Skin epidermis (tissue), 12 donors: ENCODE results near the gene TRIM23.
A peak's percentile ranks its signal among the peaks of the same experiment; 100 is the strongest.
"Not testable (repeated sequence)": the region's sequence is repeated elsewhere in the genome, so short reads cannot be mapped to it uniquely, and the experiment has no call there.

Experiments
- H3K27ac ChIP-seq, 21 experiments: fragments of 200-600 bp; sonication (generic) in 11 of 21; one replicate each; pipeline ENCODE4 v1.5.0; 2020; ENCODE audit warnings: mild to moderate bottlenecking in 3 of 21, inconsistent platforms in 2 of 21, moderate library complexity in 2 of 21
- H3K4me3 ChIP-seq, 7 experiments: fragments of 200-600 bp; sonication (generic) in 2 of 7; one replicate each; pipeline ENCODE4 v1.5.0; 2020; ENCODE audit warnings: inconsistent platforms in 2 of 7, mild to moderate bottlenecking in 2 of 7, moderate library complexity in 1 of 7

Gene TRIM23

DNA sequence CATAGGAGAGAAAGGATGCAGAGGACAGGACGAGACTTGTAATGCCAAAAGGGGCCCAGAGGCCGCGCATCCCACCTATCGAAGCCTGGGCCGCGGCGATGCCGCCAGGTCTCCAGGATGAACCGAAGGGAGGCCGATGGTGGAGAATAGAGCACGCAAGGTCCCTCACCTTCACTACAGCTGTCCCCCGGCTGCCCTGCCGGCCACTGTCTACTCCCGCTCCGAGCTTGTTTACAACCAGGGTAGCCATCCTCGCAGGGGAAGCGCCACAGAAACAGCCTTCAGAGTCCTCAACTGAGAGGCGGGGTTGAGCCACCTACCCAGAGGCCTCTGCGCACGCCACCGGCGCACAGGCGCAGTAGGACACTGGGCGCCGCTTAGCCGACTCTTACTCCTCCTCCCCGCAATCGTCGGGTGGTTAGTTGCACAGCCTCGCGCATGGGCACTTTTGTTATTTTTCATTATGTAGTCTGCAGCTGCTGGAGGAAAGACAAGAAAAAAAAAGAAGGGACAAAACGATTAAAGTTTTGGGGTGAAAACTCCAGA is at the start of gene TRIM23:
TRIM23 (minus strand) TSS at position 309 of the 546 bp plus-strand sequence; CDS start at position 250, 59 bp downstream.
- Histone ChIP-seq H3K27ac (peak within 1 kb of the TSS; percentile 67 to 91 (median 83)), H3K4me3 (peak within 1 kb of the TSS; percentile 71 to 93 (median 77))

DNA sequence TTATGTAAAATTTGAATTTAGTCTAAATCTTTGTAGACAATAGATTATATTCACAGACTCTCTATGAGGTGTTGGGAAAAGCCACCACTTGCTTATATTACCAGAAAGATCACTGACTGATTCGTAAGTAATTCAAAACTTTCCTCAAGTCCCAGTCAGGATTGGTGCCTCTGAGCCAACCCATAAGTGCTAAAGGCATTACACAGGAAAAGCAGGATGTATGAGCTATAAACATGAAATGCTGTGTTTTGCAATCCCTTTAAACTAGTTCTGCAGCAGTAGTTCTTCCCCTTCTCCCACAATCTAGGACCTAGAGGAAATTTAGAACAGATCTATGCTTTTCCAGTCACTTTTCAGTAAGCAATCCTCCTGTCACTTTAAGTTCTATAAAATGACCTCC is 48.7 kb upstream of the TRIM23 start:
- Histone ChIP-seq H3K4me3 (no peak overlapping the region), H3K27ac (peak overlapping the region in 1 of 21 experiments; percentile 9)

DNA sequence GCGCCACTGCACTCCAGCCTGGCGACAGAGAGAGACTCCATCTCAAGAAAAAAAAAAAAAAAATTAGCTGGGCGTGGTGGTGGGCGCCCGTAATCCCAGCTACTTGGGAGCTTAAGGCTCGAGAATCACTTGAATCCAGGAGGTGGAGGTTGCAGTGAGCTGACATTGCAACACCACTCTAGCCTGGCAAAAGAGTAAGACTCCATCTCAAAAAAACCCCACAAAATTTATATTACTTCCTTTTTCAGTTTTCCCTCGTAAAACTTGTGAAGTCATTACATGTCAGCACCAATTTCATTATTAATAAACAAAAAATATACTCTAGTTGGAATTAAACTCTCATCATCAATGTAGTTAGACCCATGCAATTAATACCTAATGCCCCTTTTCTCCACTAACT is 44.6 kb upstream of the TRIM23 start:
- H3K27ac ChIP-seq: no peak overlapping the region
- no peak overlapping the region for H3K4me3 ChIP-seq

DNA sequence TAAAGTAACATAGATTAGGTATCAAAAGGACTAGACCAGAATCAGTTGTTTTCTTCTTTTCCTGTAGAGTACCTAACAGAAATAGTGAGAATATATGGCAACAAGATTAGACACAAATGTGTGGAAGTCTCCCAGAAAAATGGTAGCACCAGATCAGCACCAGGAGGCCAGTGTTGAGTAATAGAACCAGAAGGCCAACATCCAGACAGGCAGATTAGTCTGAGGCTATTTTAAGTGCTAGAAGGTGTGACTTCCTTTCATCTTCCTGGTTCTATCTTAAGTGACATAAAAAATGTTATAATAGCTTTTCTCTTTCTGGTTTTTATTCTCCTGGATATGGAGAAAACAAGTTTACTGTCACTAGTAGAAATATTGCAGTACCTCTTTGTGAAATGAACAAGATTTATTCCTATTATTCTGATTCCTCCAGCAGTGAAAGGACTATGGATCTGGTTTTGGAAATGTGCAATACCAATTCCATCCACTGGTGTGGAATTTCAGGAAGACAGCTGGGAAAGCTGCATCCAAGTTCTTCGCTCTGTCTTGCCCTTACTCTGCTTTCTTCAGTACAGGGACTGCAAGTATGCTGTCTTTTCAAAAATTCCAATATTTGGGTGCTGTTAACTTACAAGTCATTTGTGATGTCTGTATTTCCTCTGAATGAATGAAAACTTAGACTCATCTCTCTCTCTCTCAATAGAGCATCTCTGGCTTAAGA is 39.8 kb upstream of the TRIM23 start:
- Histone ChIP-seq H3K27ac (no peak overlapping the region), H3K4me3 (no peak overlapping the region)

DNA sequence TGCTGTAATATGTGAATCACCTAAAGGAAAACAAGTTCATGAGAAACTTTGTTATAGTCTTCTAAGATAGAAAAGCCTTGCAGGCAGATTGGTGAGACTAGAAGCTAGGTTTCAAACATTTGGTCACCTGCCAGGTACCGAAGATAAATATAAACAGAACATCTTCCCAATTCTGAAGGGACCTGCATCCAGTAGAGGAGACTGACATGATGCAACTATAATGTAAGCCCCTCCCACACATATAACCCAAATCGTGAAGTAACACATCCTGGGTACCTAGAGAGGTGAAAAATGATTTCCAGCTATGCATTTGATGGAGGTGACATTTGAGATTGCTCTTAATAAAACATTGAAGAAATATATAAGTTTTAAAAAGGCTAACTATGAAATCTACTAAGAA is 30.6 kb upstream of the TRIM23 start:
- no peak overlapping the region for H3K4me3 ChIP-seq
- no peak overlapping the region for H3K27ac ChIP-seq

DNA sequence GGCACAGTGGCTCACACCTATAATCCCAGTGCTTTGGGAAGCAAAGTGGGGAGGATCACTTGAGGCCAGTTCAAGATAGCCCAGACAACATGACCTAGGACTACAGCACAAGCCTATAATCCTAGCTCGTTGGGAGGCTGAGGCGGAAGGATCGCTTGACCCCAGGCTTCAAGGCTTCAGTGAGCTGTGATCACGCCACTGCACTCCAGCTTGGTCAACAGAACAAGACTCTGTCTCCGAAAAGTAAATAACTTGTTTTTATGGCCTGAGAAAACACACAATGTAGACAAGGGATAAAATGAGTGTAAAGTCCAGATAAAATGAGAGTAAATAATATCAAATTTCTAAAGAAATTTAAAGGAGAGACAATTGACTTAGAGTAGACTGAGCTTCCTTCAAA is 27.0 kb upstream of the TRIM23 start:
- Histone ChIP-seq H3K4me3 (no peak overlapping the region), H3K27ac (no peak overlapping the region)

DNA sequence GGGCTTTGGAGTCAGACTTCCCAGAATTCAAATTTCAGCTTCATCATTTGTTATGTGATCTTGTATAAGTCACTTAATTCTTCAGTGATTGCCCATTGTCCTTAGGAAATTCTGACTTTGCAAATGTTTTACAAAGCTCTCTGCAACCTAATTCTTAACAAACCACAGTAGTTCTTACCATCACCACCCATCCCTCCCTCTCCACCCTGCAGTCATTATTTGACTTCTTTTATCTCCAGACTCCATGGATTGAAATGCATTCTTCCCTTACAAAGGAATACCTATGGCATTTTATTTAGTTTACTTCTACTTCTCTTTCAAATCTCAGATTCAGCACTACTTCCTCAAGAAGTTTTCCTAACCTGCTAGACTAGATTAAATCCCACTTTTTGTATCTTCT is 23.8 kb upstream of the TRIM23 start:
- Histone ChIP-seq H3K27ac (no peak overlapping the region), H3K4me3 (no peak overlapping the region)

DNA sequence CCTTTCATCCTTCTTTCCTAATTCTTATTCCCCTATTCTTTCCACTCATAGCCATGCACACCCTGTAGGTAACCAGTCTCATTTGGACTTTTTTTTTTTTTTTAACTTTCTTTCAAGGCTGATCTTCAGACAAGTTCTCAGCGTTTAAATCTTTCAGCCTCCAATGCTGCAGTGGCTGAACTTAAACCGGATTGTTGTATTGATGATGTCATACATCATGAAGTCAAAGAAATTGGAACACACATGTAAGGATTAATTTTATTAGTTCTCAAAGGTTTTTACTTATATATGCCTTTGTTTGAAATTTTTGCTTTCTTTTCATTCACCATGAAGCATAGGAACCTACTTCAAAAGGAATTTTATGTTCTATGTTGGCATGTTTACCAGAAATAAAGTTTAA is 22.8 kb upstream of the TRIM23 start:
- Histone ChIP-seq H3K27ac (no peak overlapping the region), H3K4me3 (no peak overlapping the region)

DNA sequence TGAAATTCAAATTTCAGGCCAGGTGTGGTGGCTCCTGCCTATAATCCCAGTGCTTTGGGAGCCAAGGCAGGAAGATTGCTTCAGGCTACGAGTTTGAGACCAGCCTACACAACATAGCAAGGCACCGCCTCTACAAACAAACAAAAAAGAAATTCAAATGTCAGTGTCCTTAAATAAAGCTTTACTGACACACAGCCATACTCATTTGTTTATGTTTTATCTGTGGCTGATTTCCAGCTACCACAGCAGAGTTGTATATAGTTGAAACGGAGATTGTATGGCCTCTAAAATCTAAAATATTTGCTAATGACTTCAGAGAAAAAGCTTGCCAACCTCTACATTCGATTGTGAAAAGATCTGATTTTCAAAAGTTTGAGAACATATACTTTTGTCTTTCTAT is 16.1 kb upstream of the TRIM23 start:
- no peak overlapping the region for H3K27ac ChIP-seq
- no peak overlapping the region for H3K4me3 ChIP-seq

DNA sequence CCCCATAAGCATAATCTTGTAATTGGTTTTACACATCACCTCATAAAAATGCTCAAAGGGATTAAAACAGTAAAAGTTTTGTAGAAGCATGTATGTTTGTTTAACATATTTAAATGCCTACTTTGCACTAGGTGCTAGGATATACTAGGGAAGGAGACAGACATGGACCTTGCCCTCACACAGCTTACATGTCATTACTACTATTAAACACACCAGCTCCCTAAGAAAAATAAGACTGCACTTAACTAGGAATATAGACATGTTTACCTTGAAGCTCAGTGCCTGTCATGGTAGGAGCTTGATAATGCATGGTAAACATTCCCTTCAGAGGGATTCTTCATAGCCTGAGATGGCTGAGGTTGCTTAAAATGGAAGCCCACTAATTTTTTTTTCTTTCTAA is 6.8 kb upstream of the TRIM23 start:
- Histone ChIP-seq H3K27ac (no peak overlapping the region), H3K4me3 (no peak overlapping the region)

DNA sequence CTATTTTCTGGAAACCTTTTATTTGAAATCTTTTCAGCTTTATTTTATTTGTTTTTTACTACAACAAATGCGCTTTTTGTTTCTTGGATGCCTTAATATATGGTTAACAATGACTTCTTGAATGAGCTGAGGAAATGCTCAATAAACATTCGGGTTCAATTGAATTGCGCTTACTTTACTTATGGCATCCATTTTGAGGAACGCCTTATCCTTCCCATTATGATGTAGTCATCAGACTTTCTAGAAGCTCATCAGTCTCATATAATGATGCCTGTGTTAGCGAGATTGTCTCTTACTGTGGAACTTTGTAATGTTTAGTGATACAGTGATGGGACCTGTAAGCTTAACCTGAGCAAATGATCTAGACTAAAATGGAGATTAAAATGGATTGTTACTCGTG is 1.6 kb upstream of the TRIM23 start:
- Histone ChIP-seq H3K27ac (peak overlapping the region in 12 of 21 experiments; percentile 67 to 91 (median 84)), H3K4me3 (peak overlapping the region; percentile 71 to 93 (median 77))

DNA sequence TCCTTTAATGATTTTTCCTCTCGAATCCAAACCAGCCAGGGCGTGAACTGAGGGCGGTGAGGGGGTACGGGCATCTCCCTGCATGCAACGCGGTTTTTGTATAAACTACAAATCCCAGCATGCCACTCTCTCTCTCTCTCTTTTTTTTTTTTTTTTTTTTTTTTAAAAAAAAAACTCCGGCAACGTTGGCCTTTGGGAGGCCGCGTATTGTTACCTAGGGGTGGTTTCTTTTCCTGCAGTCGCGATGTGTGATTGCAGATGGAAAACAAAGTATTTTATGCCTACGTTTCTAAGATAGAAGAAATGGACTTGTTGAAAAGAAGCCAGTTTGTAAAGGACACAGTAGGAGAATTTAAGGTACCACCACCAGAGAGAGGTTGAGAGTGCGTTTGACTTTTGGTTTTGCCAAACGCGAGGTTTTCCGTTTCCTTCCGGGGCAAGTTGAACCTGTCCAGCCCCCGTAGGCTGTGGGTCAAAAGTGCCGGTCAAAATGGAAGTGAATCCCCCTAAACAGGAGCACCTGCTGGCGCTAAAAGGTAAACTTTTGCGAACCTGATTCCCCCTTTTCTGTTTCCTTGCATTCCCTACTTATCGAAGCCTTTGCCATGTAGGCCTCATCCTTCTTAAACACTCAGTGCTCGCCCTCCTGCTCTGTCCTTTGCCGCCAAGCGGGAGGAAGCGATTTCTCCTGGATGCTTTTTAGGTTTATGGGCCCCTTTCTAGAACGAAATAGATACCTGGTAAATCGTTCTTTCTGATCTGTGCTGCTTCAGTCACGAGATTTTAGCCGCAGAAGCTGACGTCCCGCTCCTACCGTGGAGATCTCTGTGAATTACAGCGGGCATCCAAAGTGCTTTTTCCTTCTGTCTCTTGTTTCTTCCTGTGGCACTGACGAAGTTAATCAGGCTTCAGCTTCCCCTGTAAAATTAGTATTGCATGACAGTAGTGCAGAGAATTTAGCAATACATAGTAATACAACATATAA is 730 bp upstream of the TRIM23 start, which contains the start of the genes SHLD3 and TRAPPC13:
SHLD3 (plus strand) TSS at position 457 of the 985 bp plus-strand sequence. CDS start 4,561 bp downstream, outside the sequence.
TRAPPC13 (plus strand) TSS at position 457 of the 985 bp plus-strand sequence; CDS start at position 491, 34 bp downstream.
- peak within 1 kb of the TSS; percentile 67 to 91 (median 83) for H3K27ac ChIP-seq
- peak within 1 kb of the TSS; percentile 71 to 93 (median 77) for H3K4me3 ChIP-seq

DNA sequence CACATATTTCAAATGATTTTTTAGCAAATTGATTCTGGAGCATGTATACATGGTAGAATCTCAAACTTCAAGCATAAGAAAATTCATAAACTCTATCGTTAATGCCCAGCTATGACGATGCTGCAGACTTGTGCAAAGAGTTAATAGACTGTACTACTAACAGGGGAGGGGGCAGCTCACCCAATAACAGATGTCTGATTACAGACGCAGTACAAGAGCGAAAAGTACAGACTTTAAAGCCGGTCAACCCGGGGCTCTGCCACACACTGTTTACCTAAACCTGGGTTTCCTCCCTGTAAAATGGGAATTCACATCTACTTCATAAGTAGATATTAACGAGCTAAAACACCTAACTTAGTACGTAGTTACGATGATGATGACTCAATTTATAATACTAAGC is 651 bp downstream of the TRIM23 start:
- H3K4me3 ChIP-seq: peak overlapping the region; percentile 71 to 93 (median 77)
- peak overlapping the region in 19 of 21 experiments; percentile 67 to 91 (median 83) for H3K27ac ChIP-seq

DNA sequence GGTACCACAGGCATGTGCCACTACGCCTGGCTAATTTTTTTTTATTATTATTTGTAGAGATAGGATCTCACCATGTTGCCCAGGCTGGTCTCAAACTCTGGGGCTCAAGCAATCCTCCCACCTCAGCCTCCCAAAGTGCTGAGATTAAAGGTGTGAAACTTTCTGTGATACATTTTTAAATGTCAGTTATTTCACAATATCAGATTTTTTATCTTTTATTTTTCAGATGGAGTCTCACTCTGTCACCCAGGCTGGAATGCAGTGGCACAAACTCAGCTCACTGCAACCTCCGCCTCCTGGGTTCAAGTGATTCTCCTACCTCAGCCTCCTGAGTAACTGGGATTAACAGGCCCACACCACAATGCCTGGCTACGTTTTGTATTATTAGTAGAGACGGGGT is 2.2 kb downstream of the TRIM23 start:
- H3K4me3 ChIP-seq, H3K27ac ChIP-seq: not testable (repeated sequence)

DNA sequence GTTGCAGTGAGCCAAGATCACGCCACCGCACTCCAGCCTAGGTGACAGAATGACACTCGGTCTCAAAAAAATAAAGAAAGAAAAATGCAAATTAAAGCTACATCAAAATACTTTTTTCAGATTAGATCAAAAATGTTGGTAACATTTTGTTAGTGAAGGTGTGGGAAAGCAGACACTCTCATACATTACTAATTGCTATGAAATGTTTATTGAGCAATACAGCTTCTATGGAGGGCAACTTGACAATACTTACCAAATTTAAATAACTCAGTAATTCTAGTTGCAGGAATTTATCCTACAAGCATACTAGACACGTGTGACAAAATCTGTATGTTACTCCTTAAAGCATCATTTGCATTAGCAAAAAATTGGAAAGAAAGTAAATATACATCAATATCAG is 4.1 kb downstream of the TRIM23 start:
- Histone ChIP-seq H3K4me3 (no peak overlapping the region), H3K27ac (no peak overlapping the region)

DNA sequence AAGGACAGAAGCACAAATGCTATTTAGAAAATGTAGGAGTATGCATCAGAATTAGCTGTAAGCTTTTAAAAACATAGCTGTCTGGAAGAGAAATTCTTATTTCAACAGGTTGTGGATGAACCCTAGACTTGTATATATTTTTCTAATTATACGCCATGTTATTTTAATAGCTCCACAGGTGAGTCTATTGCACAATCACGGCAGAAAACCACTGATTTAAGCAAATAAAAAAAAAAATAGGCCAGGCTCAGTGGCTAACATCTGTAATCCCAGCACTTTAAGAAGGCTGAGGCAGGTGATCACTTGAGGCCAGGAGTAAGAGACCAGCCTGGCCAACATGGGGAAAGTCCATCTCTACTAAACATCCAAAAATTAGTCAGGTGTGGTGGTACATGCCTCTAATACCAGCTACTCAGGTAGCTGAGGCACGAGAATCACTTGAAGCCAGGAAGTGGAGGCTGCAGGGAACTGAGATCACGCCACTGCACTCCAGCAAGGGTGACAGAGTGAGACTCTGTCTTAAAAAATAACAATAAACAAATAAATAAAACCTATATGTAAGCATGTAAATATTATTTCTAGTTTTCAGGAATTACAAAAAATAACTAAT is 11.7 kb downstream of the TRIM23 start:
- Histone ChIP-seq H3K27ac (no peak overlapping the region), H3K4me3 (no peak overlapping the region)

DNA sequence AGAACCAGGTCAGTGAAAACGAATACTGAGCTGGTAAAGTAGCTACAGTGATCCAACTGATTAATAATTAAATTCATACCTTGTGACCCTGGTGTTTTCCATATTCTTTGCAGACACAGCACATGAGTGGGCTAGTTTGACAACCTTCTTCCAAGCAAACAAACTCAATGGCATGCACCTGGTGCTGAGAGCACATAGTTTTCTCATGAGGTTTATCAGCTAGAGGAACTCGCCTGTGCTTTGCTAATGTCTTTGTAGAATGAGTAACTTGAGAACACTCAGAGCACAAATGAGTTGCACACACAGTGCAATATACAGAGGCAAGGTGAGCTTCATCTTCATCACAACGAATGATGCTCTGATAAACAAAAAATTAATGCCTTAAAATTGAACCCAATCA is 12.6 kb downstream of the TRIM23 start:
- H3K4me3 ChIP-seq: no peak overlapping the region

DNA sequence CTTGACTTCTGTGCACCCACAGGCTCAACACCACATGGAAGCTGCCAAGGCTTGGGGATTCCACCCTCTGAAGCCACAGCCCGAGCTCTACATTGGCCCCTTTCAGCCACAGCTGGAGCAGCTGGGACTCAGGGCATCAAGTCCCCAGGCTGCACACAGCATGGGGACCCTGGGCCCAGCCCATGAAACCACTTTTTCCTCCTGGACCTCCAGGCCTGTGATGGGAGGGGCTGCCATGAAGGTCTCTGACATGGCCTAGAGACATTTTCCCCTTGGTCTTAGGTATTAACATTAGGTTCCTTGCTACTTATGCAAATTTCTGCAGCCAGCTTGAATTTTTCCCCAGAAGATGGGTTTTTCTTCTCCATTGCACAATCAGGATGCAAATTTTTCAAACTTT is 22.4 kb downstream of the TRIM23 start:
- not testable (repeated sequence) for H3K27ac ChIP-seq, H3K4me3 ChIP-seq

More for the DNA sequence above, 12.6 kb downstream of the TRIM23 start:
- no peak overlapping the region for H3K27ac ChIP-seq

DNA sequence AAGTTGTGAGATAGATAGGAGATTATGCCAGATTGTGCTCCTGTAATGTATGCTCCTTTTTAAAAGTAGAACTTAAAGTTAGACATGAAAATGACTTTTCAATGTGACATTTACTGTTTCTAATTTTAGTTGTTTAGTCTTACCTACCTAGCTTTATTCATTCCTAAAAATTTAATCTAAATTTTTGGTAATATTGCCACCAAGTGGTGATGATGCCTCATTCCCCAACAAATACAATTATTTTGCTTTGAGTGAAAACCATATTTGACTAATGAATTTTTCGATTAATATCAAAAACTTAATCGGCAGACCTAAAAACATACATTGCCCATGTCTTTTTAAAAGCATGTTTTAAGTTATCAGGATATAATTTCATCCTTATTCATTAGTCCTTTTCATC is 35.4 kb downstream of the TRIM23 start:
- no peak overlapping the region for H3K4me3 ChIP-seq
- H3K27ac ChIP-seq: no peak overlapping the region

DNA sequence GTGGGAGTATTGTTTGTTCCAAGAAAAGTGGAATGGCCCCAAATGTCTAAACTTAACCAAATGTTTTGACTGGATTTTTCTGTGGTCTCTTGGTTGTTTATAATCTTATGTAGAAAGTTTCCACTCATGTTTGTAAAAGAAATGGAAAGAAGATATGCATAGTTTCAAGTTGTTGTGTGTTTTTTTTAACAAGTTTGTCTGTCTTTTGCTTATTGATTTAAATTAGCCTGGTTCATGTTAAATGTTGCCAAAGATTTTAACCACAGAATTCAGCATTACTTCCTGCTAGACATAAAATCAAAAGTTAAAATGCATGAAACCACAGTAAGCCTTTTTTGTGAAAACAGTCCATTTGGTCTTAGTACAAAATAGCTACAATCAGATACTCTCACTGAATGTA is 47.0 kb downstream of the TRIM23 start:
- no peak overlapping the region for H3K4me3 ChIP-seq
- no peak overlapping the region for H3K27ac ChIP-seq
